H9 (cell line): ENCODE results near the gene HOXA9. TPM values are rescaled to one million over a fixed set of nuclear protein-coding genes. Genes with fewer than 3 reads are reported as not detected.

Experiments
- DNase-seq: peaks from one replicate; pipeline ENCODE4 v3.0.0-alpha.2; 2017
- H2AFZ ChIP-seq: one replicate; pipeline ENCODE4 v1.6.1; 2013; ENCODE audit warnings: mild to moderate bottlenecking, low read length, control low read depth, moderate library complexity
- H2AK5ac ChIP-seq: 2 replicates; pipeline ENCODE4 v1.6.1; 2013; ENCODE audit warnings: low read length, control low read depth, mixed read lengths; ENCODE audit not compliant: insufficient read length
- H2BK120ac ChIP-seq: one replicate; pipeline ENCODE4 v1.6.1; 2013; ENCODE audit warnings: low read depth, mild to moderate bottlenecking, low read length, control low read depth, inconsistent platforms; ENCODE audit not compliant: poor library complexity, severe bottlenecking
- H2BK12ac ChIP-seq: 2 replicates; pipeline ENCODE4 v1.6.1; 2013; ENCODE audit warnings: low read length, control low read depth, mixed read lengths, low read depth; ENCODE audit not compliant: insufficient read length
- H2BK15ac ChIP-seq: 2 replicates; pipeline ENCODE4 v1.6.1; 2013; ENCODE audit warnings: low read depth, low read length, control low read depth
- H2BK20ac ChIP-seq: one replicate; pipeline ENCODE4 v1.6.1; 2013; ENCODE audit warnings: low read depth, mild to moderate bottlenecking, low read length, control low read depth, inconsistent platforms; ENCODE audit not compliant: poor library complexity, severe bottlenecking
- H2BK5ac ChIP-seq: 2 replicates; pipeline ENCODE4 v1.6.1; 2013; ENCODE audit warnings: low read length, control low read depth, mixed read lengths; ENCODE audit not compliant: insufficient read length
- H3K14ac ChIP-seq: 2 replicates; pipeline ENCODE4 v1.6.1; 2013; ENCODE audit warnings: low read length, control low read depth; ENCODE audit not compliant: insufficient read depth
- H3K18ac ChIP-seq: 2 replicates; pipeline ENCODE4 v1.6.1; 2013; ENCODE audit warnings: low read depth, mild to moderate bottlenecking, mixed read lengths, low read length, control low read depth; ENCODE audit not compliant: insufficient read length
- H3K23ac ChIP-seq: 2 replicates; pipeline ENCODE4 v1.6.1; 2013; ENCODE audit warnings: low read length, control low read depth, mixed read lengths, low read depth; ENCODE audit not compliant: insufficient read length
- H3K23me2 ChIP-seq: 2 replicates; pipeline ENCODE4 v1.6.1; 2013; ENCODE audit warnings: low read depth, mild to moderate bottlenecking, mixed read lengths, low read length, control low read depth; ENCODE audit not compliant: insufficient read length, poor library complexity, severe bottlenecking
- H3K27ac ChIP-seq: 2 replicates; pipeline ENCODE4 v1.5.1; 2013; ENCODE audit warnings: low read length, control low read depth, mixed read lengths, low read depth; ENCODE audit not compliant: insufficient read length
- H3K27me3 ChIP-seq: 2 replicates; pipeline ENCODE4 v1.6.1; 2013; ENCODE audit warnings: low read length, control low read depth, inconsistent platforms; ENCODE audit not compliant: insufficient read depth
- H3K4ac ChIP-seq: 2 replicates; pipeline ENCODE4 v1.6.1; 2013; ENCODE audit warnings: low read depth, mild to moderate bottlenecking, control low read depth, inconsistent platforms, low read length, moderate library complexity
- H3K4me1 ChIP-seq: 2 replicates; pipeline ENCODE4 v1.6.1; 2013; ENCODE audit warnings: low read length, control low read depth, inconsistent platforms; ENCODE audit not compliant: insufficient read depth
- H3K4me2 ChIP-seq: 2 replicates; pipeline ENCODE4 v1.6.1; 2013; ENCODE audit warnings: low read length, control low read depth, mixed read lengths; ENCODE audit not compliant: insufficient read length, insufficient read depth
- H3K56ac ChIP-seq: 2 replicates; pipeline ENCODE4 v1.6.1; 2013; ENCODE audit warnings: low read depth, mild to moderate bottlenecking, mixed read lengths, low read length, control low read depth; ENCODE audit not compliant: insufficient read length
- H3K79me1 ChIP-seq: 2 replicates; pipeline ENCODE4 v1.6.1; 2013; ENCODE audit warnings: low read depth, mild to moderate bottlenecking, moderate library complexity, low read length, control low read depth, inconsistent platforms; ENCODE audit not compliant: insufficient read depth, poor library complexity, severe bottlenecking
- H3K79me2 ChIP-seq: 2 replicates; pipeline ENCODE4 v1.6.1; 2013; ENCODE audit warnings: low read length, control low read depth, inconsistent platforms; ENCODE audit not compliant: insufficient read depth
- H3K9ac ChIP-seq: 2 replicates; pipeline ENCODE4 v1.6.1; 2013; ENCODE audit warnings: low read length, control low read depth, mixed read lengths; ENCODE audit not compliant: insufficient read length; ENCODE audit errors: extremely low read depth
- H3K9me3 ChIP-seq: one replicate; pipeline ENCODE4 v1.6.1; 2013; ENCODE audit warnings: low read depth, low read length, inconsistent platforms; ENCODE audit not compliant: control insufficient read depth
- H3T11ph ChIP-seq: one replicate; pipeline ENCODE4 v1.6.1; 2013; ENCODE audit warnings: mild to moderate bottlenecking, low read length, control low read depth, inconsistent platforms
- H4K20me1 ChIP-seq: one replicate; pipeline ENCODE4 v1.6.1; 2013; ENCODE audit not compliant: control insufficient read depth, insufficient read length, insufficient read depth
- H4K5ac ChIP-seq: 2 replicates; pipeline ENCODE4 v1.6.1; 2013; ENCODE audit warnings: low read depth, mild to moderate bottlenecking, mixed read lengths, low read length, control low read depth; ENCODE audit not compliant: insufficient read length
- H4K8ac ChIP-seq: replicated peaks from 2 replicates; pipeline ENCODE4 v1.6.1; 2013; ENCODE audit warnings: low read length, control low read depth, mixed read lengths, low read depth; ENCODE audit not compliant: insufficient read length
- H4K91ac ChIP-seq: 2 replicates; pipeline ENCODE4 v1.6.1; 2013; ENCODE audit warnings: low read depth, mild to moderate bottlenecking, moderate library complexity, mixed read lengths, low read length, control low read depth; ENCODE audit not compliant: insufficient read length
- H3K27ac Mint-ChIP-seq, 3 experiments: 2 replicates in 2 of 3; 3 replicates in 1 of 3; pipeline ENCODE4 v1.8.0; 2020 to 2021; ENCODE audit warnings: mixed read lengths in 3 of 3, mild to moderate bottlenecking in 1 of 3, moderate library complexity in 1 of 3
- H3K27me3 Mint-ChIP-seq: 2 replicates; pipeline ENCODE4 v1.8.0; 2021; ENCODE audit warnings: low read depth, mild to moderate bottlenecking, moderate library complexity, mixed read lengths
- H3K36me3 Mint-ChIP-seq, 3 experiments: 2 replicates in 2 of 3; 3 replicates in 1 of 3; pipeline ENCODE4 v1.8.0; 2020 to 2021; ENCODE audit warnings: low read depth in 3 of 3, mixed read lengths in 3 of 3; ENCODE audit not compliant: insufficient read depth in 1 of 3
- H3K4me1 Mint-ChIP-seq, 2 experiments: 2 replicates each; pipeline ENCODE4 v1.8.0; 2020; ENCODE audit warnings: mixed read lengths in 2 of 2
- H3K4me3 Mint-ChIP-seq, 2 experiments: 2 replicates in 1 of 2; 3 replicates in 1 of 2; pipeline ENCODE4 v1.8.0; 2020 to 2021; ENCODE audit warnings: mild to moderate bottlenecking in 2 of 2, mixed read lengths in 2 of 2, moderate library complexity in 1 of 2
- H3K9me3 Mint-ChIP-seq, 2 experiments: 2 replicates in 1 of 2; 3 replicates in 1 of 2; pipeline ENCODE4 v1.8.0; 2020; ENCODE audit warnings: mild to moderate bottlenecking in 2 of 2, mixed read lengths in 2 of 2, moderate library complexity in 1 of 2
- WGBS: extraction: QIAGEN DNeasy Blood & Tissue Kit; methylation state at CpG from one replicate; pipeline ENCODE4 v1.1.7; 2013; ENCODE audit warnings: missing lambda C conversion rate, low lambda C conversion rate, mixed read lengths; ENCODE audit not compliant: insufficient read length; ENCODE audit errors: extremely low coverage; 5-methylcytosine and 5-hydroxymethylcytosine counted together
- total RNA-seq: library from RNA; stranded (reverse); gene quantifications from 2 replicates; pipeline ENCODE4 v1.2.1, GENCODE V29; 2021
- TF ChIP-seq, protein P1 (sequence below): fragments of 200-600 bp; sonication (generic); conservative IDR thresholded peaks from 3 replicates; pipeline ENCODE4 v1.8.0; 2021; ENCODE audit warnings: antibody characterized with exemption, mild to moderate bottlenecking

Gene HOXA9
- total RNA-seq, 1 experiment from 2014 or later, result not detected

DNA sequence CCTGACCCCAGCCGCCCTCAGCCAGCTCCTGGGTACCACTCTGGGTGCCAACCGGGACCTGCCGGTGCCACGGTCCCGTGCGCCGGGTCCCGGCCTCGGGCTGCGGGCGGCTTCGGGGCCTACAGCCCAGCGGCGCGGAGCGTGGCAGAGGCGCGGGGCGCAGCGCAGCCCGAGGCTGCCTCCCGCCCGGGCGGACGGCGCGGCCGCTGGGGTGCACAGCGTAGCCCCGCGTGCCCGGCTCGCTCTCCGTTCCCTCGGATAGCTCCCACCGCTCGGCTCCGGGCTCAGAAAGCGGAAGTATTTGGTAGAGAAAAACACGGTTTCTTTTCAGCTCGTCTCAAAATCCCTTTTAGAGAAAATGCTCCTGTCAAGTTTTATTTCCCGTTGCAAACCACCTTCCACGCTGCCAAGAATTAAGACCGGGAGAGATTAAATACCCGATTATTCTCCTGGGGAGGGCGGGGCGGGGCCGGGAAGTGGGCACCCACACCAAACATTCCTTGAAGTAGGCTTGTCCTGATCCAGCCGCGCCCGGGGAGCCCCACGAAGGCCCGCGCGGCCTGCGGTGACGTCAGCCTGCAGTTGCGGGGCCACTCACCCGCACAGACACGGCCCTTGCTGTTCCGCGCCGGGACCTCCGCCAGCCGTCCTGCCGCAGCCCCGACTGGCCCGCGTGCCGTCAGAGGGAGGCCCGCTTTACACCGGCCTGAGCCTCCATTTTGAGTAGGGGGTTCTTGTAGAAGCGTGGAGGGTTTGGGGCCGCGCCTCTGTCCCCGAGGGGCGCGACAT, 27.4 kb upstream of the HOXA9 start:
- Histone ChIP-seq H3K9ac (no peak overlapping the region), H2BK5ac (no peak overlapping the region), H2BK12ac (no peak overlapping the region), H4K20me1 (no peaks in the 10 kb centered on the region), H2AK5ac (no peak overlapping the region), H3K23ac (no peak overlapping the region), H4K8ac (no peak overlapping the region), H3K14ac (no peak overlapping the region; the same call in 1 of the 2 replicates), H2BK120ac (no peak overlapping the region), H2AFZ (no peak overlapping the region), H3T11ph (no peak overlapping the region), H2BK15ac (no peak overlapping the region), H3K9me3 (no peaks in the 10 kb centered on the region), H3K4ac (no peak overlapping the region), H4K91ac (no peak overlapping the region), H3K4me2 (no peak overlapping the region), H3K79me1 (no peaks in the 10 kb centered on the region), H3K4me1 (no peaks in the 10 kb centered on the region), H3K23me2 (no peaks in the 10 kb centered on the region), H2BK20ac (no peak overlapping the region), H3K27ac (no peak overlapping the region), H4K5ac (no peak overlapping the region), H3K79me2 (no peaks in the 10 kb centered on the region), H3K56ac (no peak overlapping the region), H3K27me3 (peaks cover 92% of the 10 kb centered on the region), H3K18ac (no peak overlapping the region)
- Mint-ChIP-seq H3K27ac (no peak overlapping the region), H3K4me3 (peak overlapping the region in 1 of 2 experiments; percentile 50; a peak in 1 of 5 replicates), H3K36me3 (no peaks in the 10 kb centered on the region; a peak in 1 of 7 replicates), H3K4me1 (peaks cover 9 to 17% of the 10 kb centered on the region in 2 experiments), H3K27me3 (peaks cover 100% of the 10 kb centered on the region), H3K9me3 (peaks cover 3 to 14% of the 10 kb centered on the region in 2 experiments; a peak in 2 of 5 replicates)
- WGBS, result no CpG with 5 or more reads among the region's 78 CpGs
- TF ChIP-seq, protein P1, sequence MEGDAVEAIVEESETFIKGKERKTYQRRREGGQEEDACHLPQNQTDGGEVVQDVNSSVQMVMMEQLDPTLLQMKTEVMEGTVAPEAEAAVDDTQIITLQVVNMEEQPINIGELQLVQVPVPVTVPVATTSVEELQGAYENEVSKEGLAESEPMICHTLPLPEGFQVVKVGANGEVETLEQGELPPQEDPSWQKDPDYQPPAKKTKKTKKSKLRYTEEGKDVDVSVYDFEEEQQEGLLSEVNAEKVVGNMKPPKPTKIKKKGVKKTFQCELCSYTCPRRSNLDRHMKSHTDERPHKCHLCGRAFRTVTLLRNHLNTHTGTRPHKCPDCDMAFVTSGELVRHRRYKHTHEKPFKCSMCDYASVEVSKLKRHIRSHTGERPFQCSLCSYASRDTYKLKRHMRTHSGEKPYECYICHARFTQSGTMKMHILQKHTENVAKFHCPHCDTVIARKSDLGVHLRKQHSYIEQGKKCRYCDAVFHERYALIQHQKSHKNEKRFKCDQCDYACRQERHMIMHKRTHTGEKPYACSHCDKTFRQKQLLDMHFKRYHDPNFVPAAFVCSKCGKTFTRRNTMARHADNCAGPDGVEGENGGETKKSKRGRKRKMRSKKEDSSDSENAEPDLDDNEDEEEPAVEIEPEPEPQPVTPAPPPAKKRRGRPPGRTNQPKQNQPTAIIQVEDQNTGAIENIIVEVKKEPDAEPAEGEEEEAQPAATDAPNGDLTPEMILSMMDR, result no peak
- peak; percentile 30 for DNase-seq
